Neuron (in vitro differentiated cells): ENCODE data around the gene MAPKAP1.

ENCODE experiments used
- H2AFZ ChIP-seq: one replicate; pipeline ENCODE4 v1.6.1; 2013; ENCODE audit warnings: low read depth, mild to moderate bottlenecking, inconsistent platforms, low read length, moderate library complexity
- H3K27me3 ChIP-seq: one replicate; pipeline ENCODE4 v1.6.1; 2013; ENCODE audit warnings: low read length; ENCODE audit not compliant: insufficient read depth
- H3K36me3 ChIP-seq: one replicate; pipeline ENCODE4 v1.6.1; 2013; ENCODE audit warnings: low read length; ENCODE audit not compliant: insufficient read depth
- H3K4me1 ChIP-seq: one replicate; pipeline ENCODE4 v1.6.1; 2013; ENCODE audit warnings: low read length; ENCODE audit not compliant: insufficient read depth
- H3K4me3 ChIP-seq: 2 replicates; pipeline ENCODE4 v1.5.1; 2013; ENCODE audit warnings: mild to moderate bottlenecking, low read length, moderate library complexity
- H3K9me3 ChIP-seq: one replicate; pipeline ENCODE4 v1.6.1; 2013; ENCODE audit warnings: low read length

The MAPKAP1 gene

GRCh38 chr9:125466411-125466810, 240.6 kb downstream of the MAPKAP1 start:
- no peaks in the 10 kb centered on the region for H3K27me3 ChIP-seq
- H3K9me3 ChIP-seq = no peaks in the 10 kb centered on the region
- peaks cover 45% of the 10 kb centered on the region for H3K4me1 ChIP-seq
- H2AFZ ChIP-seq = no peak overlapping the region
- H3K4me3 ChIP-seq = no peak overlapping the region
- no peaks in the 10 kb centered on the region for H3K36me3 ChIP-seq

GRCh38 chr9:125464591-125465385, 242.2 kb downstream of the MAPKAP1 start:
- H3K4me1 ChIP-seq = peaks cover 41% of the 10 kb centered on the region
- H3K27me3 ChIP-seq = no peaks in the 10 kb centered on the region
- H2AFZ ChIP-seq = no peak overlapping the region
- no peak overlapping the region for H3K4me3 ChIP-seq
- peaks cover 2% of the 10 kb centered on the region for H3K36me3 ChIP-seq
- no peaks in the 10 kb centered on the region for H3K9me3 ChIP-seq

GRCh38 chr9:125463926-125464325, 243.1 kb downstream of the MAPKAP1 start:
- no peak overlapping the region for H2AFZ ChIP-seq
- no peaks in the 10 kb centered on the region for H3K27me3 ChIP-seq
- no peaks in the 10 kb centered on the region for H3K9me3 ChIP-seq
- H3K4me1 ChIP-seq = peaks cover 36% of the 10 kb centered on the region
- no peak overlapping the region for H3K4me3 ChIP-seq
- peaks cover 2% of the 10 kb centered on the region for H3K36me3 ChIP-seq

GRCh38 chr9:125462861-125463291, 244.1 kb downstream of the MAPKAP1 start:
- Histone ChIP-seq H2AFZ (no peak overlapping the region), H3K27me3 (no peaks in the 10 kb centered on the region), H3K9me3 (no peaks in the 10 kb centered on the region), H3K4me3 (no peak overlapping the region), H3K36me3 (peaks cover 2% of the 10 kb centered on the region), H3K4me1 (peaks cover 31% of the 10 kb centered on the region)

DNA sequence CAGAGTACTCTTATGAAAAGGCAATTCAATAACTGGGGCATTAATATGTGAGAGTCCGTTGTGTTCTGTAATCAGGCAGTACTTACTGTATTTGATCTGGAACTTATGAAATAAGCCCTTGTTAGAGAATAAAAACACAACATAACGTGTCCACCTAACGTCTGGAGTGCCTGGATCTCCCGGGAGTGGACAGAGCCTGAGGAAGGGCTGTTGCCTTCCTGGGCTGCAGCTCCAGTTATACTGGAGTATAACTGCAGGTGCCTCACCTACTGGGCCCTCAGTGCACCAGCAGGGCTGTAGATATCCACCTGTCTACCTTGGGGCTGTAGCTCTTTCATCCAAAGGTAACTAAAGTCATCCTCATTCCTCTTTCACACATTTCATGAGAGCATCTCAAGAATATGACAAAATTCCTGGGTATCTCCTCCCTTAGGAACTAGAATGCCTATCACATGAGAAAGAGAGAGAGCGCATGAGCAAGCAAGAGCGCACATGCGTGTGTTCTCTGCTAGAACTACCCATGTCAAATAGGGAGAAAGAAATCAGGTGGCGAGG, 245.3 kb downstream of the MAPKAP1 start:
- Histone ChIP-seq H3K4me1 (peaks cover 25% of the 10 kb centered on the region), H3K27me3 (no peaks in the 10 kb centered on the region), H3K36me3 (peaks cover 5% of the 10 kb centered on the region), H3K9me3 (peaks cover under 1% of the 10 kb centered on the region), H2AFZ (no peak overlapping the region), H3K4me3 (no peak overlapping the region)

GRCh38 chr9:125460883-125461635, 245.9 kb downstream of the MAPKAP1 start:
- Histone ChIP-seq H3K9me3 (peaks cover 7% of the 10 kb centered on the region), H3K27me3 (no peaks in the 10 kb centered on the region), H3K4me1 (peaks cover 21% of the 10 kb centered on the region), H3K4me3 (no peak overlapping the region), H3K36me3 (peaks cover 5% of the 10 kb centered on the region), H2AFZ (no peak overlapping the region)

DNA sequence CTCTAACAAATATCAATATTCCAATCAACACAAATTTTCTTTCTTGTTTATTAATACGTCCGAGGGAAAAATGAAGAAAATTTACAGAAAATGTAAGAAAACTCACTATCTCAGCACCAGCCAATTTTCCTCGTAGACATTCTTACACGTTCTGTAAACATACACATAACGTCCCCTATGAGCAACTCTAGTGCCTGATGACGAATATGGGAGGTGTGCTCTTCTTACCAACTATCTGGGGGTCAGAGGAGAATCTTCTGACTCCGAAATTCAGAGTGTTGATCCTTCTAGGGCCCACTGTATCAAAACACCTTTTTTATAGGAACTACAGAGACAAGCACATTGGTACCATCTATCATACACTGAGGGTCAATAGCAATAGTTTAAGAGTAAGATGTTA, 246.7 kb downstream of the MAPKAP1 start:
- Histone ChIP-seq H3K4me1 (peaks cover 21% of the 10 kb centered on the region), H3K36me3 (peaks cover 5% of the 10 kb centered on the region), H3K9me3 (peaks cover 9% of the 10 kb centered on the region), H3K4me3 (no peak overlapping the region), H2AFZ (no peak overlapping the region), H3K27me3 (no peaks in the 10 kb centered on the region)

DNA sequence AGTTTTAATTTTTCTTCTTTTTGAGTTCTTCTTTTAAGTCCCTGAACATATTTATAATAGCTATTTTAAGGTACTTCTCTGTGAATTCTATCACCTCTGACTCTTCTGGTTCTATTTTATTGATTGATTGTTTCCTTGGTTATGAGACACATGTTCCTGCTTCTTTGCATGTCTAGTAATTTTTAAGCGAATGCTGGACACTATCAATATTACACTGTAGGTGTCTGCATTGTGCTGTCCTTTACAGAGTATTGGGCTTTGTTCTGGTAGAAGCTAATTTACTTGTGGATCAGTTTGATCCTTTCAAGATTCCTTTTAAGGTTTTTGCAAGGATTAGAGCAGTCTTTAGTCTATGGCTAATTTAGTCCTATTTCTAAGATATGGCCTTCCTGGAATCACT, 249.7 kb downstream of the MAPKAP1 start:
- Histone ChIP-seq H3K4me3 (no peak overlapping the region), H3K4me1 (peaks cover 5% of the 10 kb centered on the region), H2AFZ (no peak overlapping the region), H3K36me3 (peaks cover 7% of the 10 kb centered on the region), H3K9me3 (peaks cover 9% of the 10 kb centered on the region), H3K27me3 (no peaks in the 10 kb centered on the region)

DNA sequence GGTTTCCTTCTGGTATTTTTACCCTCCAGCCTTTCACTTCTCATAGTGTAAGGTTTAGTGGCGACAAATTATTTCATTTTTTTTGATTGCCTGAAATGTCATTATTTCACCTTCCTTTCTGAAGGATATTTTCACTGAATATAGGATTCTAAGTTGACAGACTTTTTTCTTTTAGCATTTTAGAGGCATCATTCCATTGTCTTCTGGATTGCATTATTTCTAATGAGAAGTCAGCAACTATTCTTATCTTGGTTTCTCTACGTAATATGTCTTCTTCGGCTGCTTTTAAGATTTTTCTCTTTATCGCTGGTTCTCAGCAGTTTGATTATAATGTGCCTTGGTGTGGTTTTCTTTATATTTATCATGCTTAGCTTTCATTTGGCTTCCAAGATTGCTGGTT, 251.1 kb downstream of the MAPKAP1 start:
- Histone ChIP-seq H3K36me3 (peaks cover 15% of the 10 kb centered on the region), H3K27me3 (no peaks in the 10 kb centered on the region), H3K9me3 (peaks cover 11% of the 10 kb centered on the region), H3K4me1 (no peaks in the 10 kb centered on the region), H3K4me3 (no peak overlapping the region), H2AFZ (no peak overlapping the region)

DNA sequence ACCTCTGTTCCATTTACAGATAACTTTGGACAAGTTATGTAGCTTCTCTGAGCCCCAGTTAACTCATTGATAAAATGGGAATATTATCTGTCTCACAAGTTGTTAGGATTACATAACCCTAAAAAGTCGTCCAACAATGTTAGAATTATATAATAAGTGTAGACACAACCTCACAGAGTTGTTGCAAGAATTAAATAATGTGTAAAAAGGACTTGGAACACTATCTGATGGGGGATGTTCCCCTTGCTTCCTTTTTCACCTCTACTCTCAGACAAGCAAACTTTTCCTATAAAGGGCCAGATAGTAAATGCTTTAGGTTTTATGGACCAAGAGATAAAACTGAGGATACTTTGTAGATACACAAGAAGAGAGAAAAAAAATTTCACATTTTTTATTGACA, 251.9 kb downstream of the MAPKAP1 start:
- no peaks in the 10 kb centered on the region for H3K27me3 ChIP-seq
- H3K9me3 ChIP-seq = peaks cover 11% of the 10 kb centered on the region
- H3K4me1 ChIP-seq = no peaks in the 10 kb centered on the region
- no peak overlapping the region for H2AFZ ChIP-seq
- H3K36me3 ChIP-seq = peaks cover 13% of the 10 kb centered on the region
- no peak overlapping the region for H3K4me3 ChIP-seq

DNA sequence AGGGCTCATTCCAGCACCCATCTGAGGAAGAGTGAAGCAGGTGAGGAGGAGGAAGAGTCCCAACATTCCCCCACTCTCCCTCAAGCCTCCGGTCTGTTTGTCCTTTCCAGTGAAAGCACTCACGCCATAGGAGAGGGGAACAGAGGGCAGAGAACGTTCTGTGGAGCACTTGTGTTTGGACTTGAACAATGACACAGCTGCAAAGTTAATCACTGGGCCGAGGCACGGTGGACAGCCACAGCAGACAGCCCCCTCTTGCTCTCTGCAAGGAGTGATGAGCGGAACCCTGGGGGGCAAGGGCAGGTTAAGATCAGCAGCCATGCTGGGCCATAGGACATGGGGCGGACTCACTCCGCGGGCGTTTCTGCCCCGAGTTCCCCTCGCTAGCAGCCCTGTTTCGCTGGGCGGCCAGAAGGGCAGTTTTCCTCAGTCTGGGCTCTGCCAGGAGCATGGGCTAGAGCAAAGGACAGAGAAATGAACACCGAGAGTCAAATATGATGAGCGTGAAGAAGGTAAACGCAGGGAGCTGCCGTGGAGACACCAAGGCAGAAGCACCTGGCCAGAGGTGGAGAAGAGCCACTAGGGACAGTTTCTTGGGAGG, 259.7 kb downstream of the MAPKAP1 start:
- Histone ChIP-seq H3K36me3 (peaks cover 9% of the 10 kb centered on the region), H2AFZ (no peak overlapping the region), H3K4me1 (peaks cover 19% of the 10 kb centered on the region), H3K27me3 (no peaks in the 10 kb centered on the region), H3K9me3 (peaks cover 2% of the 10 kb centered on the region), H3K4me3 (no peak overlapping the region)

GRCh38 chr9:125446561-125447094, 260.4 kb downstream of the MAPKAP1 start:
- no peak overlapping the region for H3K4me3 ChIP-seq
- peaks cover 5% of the 10 kb centered on the region for H3K36me3 ChIP-seq
- H3K9me3 ChIP-seq = peaks cover 2% of the 10 kb centered on the region
- H3K4me1 ChIP-seq = peaks cover 19% of the 10 kb centered on the region
- H3K27me3 ChIP-seq = no peaks in the 10 kb centered on the region
- H2AFZ ChIP-seq = no peak overlapping the region
